Transverse colon (tissue), 4 donors: ENCODE measurements around the gene KRTAP4-6.

Source experiments
- CTCF ChIP-seq, 5 experiments: fragments of 200-600 bp in 3 of 5; fragments of 450-650 bp in 2 of 5; sonication (generic) in 3 of 5; IDR thresholded peaks; 1 replicate in 2 of 5; 2 replicates in 3 of 5; pipeline ENCODE4 v1.5.1; 2016 to 2017; ENCODE audit warnings: antibody characterized with exemption in 5 of 5, inconsistent platforms in 3 of 5, mild to moderate bottlenecking in 2 of 5, moderate library complexity in 1 of 5
- EP300 ChIP-seq: sonication (generic); formaldehyde crosslinking; IDR thresholded peaks from one replicate; pipeline ENCODE4 v1.6.1; 2017; ENCODE audit warnings: antibody characterized with exemption, low read depth
- POLR2A ChIP-seq: fragments of 450-650 bp; IDR thresholded peaks from one replicate; pipeline ENCODE4 v1.6.1; 2016; ENCODE audit warnings: antibody characterized with exemption, mild to moderate bottlenecking, moderate library complexity
- POLR2AphosphoS5 ChIP-seq, 3 donors: sonication (generic); formaldehyde crosslinking; IDR thresholded peaks; one replicate each; pipeline ENCODE4 v1.6.1; 2016; ENCODE audit warnings: antibody characterized with exemption in 3 of 3

- no peak for TF ChIP-seq POLR2AphosphoS5 (IDR thresholded peaks at IDR 0.05)
- TF ChIP-seq CTCF (IDR thresholded peaks at IDR 0.05): no peak
- no peak for TF ChIP-seq POLR2A
- TF ChIP-seq EP300: no peak
Observed at GRCh38 chr17:41184480-41184961, 44.2 kb upstream of the KRTAP4-6 start, which contains the start of gene KRTAP4-1.
